Sigmoid colon (tissue), 4 donors: Measurements from ENCODE around the gene CTSF.

Source experiments
- POLR2A ChIP-seq, 2 donors: fragments of 450-650 bp; IDR thresholded peaks; one replicate each; pipeline ENCODE4 v1.6.1; 2016; ENCODE audit warnings: antibody characterized with exemption in 2 of 2, mild to moderate bottlenecking in 2 of 2, moderate library complexity in 2 of 2
- POLR2AphosphoS5 ChIP-seq, 4 donors: sonication (generic); formaldehyde crosslinking; IDR thresholded peaks; one replicate each; pipeline ENCODE4 v1.6.1; 2017; ENCODE audit warnings: antibody characterized with exemption in 4 of 4

DNA sequence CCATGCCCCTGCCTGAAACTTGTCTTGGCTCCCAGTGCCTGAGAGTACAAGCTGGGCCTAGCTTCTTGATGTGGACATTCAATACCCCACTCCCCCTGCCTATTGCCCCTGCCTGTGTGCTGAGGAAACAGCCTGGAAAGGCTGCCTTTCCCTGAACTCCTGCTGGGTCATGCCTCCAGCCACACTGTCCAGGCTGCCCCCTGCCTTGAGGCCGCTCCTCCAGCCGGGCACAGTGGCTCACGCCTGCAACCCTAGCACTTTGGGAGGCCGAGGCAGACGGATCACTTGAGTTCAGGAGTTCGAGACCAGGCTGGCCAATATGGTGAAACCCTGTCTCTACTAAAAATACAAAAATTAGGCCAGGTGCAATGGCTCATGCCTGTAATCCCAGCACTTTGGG lies 34.7 kb upstream of the CTSF start:
- no peak for TF ChIP-seq POLR2A (IDR thresholded peaks at IDR 0.05)
- TF ChIP-seq POLR2AphosphoS5 (IDR thresholded peaks at IDR 0.05): no peak
